OCI-LY7 (cell line): Measurements from ENCODE around the gene IFITM10.

ENCODE experiments used
- CTCF ChIP-seq: fragments of 200-600 bp; sonication (generic); conservative IDR thresholded peaks from 2 replicates; pipeline ENCODE4 v1.5.1; 2014; ENCODE audit warnings: mild to moderate bottlenecking, antibody characterized with exemption, low read length, moderate library complexity, mixed read lengths
- EZH2phosphoT487 ChIP-seq: fragments of 200-600 bp; sonication (generic); IDR thresholded peaks from 2 replicates; pipeline ENCODE4 v1.6.1; 2018; ENCODE audit warnings: low read depth, borderline replicate concordance, mild to moderate bottlenecking, mixed run types, antibody characterized with exemption, low read length, moderate library complexity, mixed read lengths

GRCh38 chr11:1776944-1777715 lies 26.7 kb upstream of the IFITM10 start:
- TF ChIP-seq CTCF (no peak), EZH2phosphoT487 (no peak)
